ENCODE data around the gene NPAS3.

Gene NPAS3

GRCh38 chr14:33652566-33653307, 714.1 kb downstream of the NPAS3 start:
- DNase-seq: no peak

- DNase-seq: no peak
Measured at GRCh38 chr14:33653308-33653695, 714.6 kb downstream of the NPAS3 start.

GRCh38 chr14:33655421-33655820, 716.7 kb downstream of the NPAS3 start:
- DNase-seq: no peak

GRCh38 chr14:33657476-33657875, 718.8 kb downstream of the NPAS3 start:
- DNase-seq: no peak

DNA sequence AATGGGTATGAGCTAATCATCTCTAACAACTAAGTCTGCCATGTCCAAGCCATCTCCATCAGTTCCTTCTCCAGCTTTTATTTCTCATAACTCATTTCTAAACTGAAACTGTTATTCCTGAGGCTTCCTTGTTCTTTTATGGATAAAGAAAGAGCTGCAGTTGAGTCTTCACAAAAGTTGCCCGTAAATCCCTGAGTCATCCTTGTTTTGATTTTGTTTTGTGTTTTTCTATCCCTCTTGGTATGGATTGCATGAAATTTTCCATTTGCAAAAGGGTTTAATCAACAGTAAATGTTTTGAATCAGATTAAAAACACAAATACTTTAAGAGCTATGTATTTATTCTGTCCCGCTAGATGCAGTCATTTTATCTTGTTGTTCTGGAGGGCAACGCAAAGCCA, 721.6 kb downstream of the NPAS3 start:
- no peak for DNase-seq

DNA sequence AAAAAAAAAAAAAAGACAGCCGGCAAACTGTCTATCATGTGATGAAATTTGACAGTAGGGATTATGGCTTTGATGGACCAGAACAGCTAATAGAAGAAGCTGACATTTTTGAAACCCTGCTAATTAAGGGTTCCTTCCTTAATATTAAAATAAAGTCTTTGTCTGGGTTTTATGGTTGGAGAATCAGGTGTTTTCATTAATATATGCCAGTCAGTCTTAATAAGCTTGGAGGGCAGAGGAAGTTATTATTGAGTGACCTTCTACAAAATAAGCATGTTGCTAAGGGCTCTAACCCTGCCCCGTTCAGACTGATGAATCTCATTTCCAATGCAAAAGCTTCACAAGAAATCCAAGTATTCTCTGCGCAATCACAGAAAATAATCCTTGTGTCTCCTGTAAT, 722.4 kb downstream of the NPAS3 start:
- no peak for DNase-seq

GRCh38 chr14:33668066-33668465, 729.4 kb downstream of the NPAS3 start:
- DNase-seq: peak; percentile 67

GRCh38 chr14:33669111-33669510, 730.4 kb downstream of the NPAS3 start:
- DNase-seq: no peak

- DNase-seq: no peak
Measured at GRCh38 chr14:33670235-33670634, 731.6 kb downstream of the NPAS3 start.

DNA sequence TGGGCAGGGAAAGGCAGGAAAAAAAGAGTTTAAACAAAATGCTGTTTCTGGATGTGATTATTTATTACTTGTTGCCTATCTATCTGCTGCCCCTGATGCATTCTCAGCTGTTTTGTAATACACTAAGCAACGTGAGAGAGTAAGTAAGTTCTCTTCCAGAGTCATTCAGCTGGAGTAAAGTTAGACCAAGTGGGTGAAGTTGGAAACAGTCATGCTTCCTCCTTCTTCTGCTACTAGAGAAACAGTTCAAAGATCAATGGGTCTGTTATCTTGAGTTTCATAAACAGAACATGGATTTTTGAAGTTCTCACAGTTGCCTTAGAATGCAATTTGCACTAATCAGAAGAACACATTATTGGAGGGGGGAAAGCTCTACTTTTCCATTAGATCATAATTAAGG, 732.9 kb downstream of the NPAS3 start:
- no peak for DNase-seq

GRCh38 chr14:33674927-33675326, 736.2 kb downstream of the NPAS3 start:
- no peak for DNase-seq

DNA sequence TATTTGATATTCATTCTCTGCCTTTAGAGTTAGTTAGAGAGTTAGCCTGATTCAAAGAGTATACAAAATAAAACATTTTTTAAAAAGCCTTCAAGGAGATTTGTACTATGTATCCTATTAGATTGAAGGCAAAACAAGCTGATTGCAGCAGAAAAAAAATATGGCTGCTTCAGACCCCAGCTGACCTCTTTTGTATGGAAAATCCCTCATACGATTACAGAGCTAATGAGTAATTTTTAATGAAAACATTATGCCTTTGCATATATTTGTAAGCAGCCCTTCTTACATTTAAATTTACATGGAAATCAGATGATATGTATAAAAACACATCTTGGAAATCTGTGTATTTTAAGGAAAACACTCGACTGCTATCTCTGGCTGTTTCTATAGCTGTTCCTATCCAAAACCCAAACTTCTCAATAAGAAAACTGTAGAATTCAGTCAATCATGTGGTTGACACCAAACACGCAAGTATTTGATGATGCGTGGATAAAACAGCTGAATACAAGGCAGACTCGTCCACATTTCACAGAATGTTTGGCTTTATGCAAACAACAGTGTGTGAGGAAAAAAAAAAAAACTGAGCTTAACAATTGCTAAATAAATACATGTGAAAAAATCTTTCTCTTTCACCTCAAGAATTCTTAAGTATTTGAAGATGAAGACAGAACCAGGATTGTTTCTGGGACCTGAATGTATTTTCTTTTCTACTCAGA, 736.9 kb downstream of the NPAS3 start:
- peak; percentile 57 for DNase-seq

DNA sequence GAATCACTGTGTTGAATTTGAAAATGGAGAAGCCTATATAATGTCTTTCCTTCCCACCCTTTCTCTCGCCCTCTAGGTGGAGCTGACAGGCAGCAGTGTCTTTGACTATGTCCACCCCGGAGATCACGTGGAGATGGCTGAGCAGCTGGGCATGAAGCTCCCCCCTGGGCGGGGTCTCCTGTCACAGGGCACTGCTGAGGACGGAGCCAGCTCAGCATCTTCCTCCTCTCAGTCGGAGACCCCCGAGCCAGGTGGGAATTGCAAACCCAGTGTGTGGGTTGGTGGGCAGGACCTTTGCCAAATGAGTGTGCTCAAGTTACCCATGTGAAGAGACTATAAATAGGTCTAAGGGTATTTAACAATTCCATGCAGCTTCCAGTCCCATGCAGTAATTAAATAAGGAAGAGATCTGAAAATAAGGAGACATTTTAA, 737.5 kb downstream of the NPAS3 start:
- DNase-seq: peak; percentile 66

DNA sequence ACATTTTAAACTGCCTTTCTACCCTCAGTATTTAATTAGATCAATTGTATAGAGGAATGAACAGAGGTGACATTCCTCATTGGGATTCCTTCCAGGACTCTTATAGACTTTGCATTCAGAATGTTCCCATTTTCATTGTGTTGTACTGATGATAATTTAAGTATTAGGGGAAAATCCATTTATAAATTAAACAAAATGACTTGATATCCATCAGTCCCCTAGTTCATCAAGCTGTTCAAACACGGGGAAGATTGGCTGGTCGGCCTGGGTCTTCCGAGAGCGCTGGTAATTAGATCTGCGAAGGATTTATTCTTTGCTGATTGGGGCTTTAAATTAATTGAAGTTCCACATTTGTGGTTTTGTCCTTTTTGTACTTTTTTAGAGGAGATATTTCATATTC, 738.2 kb downstream of the NPAS3 start:
- no peak for DNase-seq

DNA sequence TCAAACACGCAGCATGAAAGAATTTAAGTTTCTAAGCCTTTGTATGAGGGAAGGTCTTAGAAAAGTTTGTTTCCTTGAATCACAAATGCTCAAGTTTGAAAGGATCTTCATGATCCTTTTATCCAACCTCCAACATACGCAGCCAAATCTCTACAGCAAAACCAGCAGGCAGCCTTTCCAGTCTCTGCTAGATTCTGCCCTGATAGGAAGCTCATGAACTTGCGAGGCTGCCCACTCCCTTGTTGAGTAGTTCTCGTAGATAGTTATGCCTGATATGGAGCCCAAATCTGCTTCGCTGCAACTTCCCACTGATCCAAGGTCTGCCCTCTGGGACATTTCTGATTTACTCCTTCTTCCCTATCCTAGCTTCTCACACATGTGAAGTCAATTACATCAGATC, 739.3 kb downstream of the NPAS3 start:
- DNase-seq: no peak

GRCh38 chr14:33679025-33679424, 740.3 kb downstream of the NPAS3 start:
- DNase-seq: no peak

DNA sequence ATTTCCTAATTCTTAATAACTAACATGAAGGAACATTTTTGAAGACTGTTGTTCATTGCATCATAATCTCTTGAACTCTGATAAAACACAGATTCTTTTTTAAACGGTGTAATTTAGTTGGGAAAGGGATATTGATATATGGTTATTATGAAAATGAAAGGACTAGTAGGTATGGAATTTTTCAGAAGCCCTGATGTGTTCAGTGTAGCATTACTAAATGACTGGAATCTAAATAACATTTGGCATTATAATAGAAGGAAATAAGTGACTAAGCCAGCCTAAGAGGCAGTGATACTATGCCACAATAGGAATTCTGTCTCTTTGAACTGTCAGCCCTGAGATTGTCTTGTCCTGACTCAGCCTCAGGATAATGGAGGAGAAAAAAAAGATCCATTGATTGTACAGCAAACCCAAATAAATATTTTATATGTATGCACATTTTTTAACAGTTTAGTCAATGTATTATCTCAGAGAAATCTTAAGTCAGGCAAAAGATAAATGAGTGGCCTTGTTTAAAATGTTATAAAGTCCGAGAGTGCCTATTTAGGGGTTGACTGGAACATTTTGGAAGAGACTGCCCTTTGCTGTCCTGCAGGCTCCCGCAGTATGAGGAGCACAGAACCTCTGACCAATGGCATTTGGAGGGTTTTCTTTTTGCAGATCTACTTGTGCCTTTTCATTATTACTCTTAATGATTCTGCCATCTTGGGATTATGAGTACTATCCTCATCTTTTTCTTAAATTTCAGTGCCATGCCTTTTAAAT, 741.0 kb downstream of the NPAS3 start:
- DNase-seq: peak; percentile 88

GRCh38 chr14:33680873-33681272, 742.2 kb downstream of the NPAS3 start:
- DNase-seq: no peak

GRCh38 chr14:33682760-33683159, 744.1 kb downstream of the NPAS3 start:
- DNase-seq: peak; percentile 79

- no peak for DNase-seq
Measured at GRCh38 chr14:33685026-33685425, 746.3 kb downstream of the NPAS3 start.

DNA sequence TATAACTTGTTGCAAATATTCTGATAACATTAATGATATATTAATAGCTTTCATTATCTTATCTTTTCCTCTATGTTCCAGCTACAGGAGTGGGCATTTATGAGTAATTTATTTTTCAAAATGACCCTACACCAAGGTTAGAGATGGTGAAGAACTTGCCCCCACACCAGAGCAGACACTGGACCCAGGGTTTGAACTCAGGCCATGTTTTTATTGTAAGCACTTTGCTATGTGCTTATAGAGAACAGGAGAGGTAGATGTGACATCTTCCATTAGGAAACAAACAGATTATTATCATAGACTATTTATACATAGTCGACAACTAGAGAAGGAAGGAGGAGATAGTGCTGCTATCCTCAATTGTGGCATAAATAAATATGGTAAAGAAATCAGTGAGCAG, 747.0 kb downstream of the NPAS3 start:
- DNase-seq: no peak

- peak; percentile 90 for DNase-seq
Measured at GRCh38 chr14:33686218-33686617, 747.5 kb downstream of the NPAS3 start.

GRCh38 chr14:33686856-33687255, 748.2 kb downstream of the NPAS3 start:
- DNase-seq: no peak

- DNase-seq: no peak
Measured at GRCh38 chr14:33689680-33690079, 751.0 kb downstream of the NPAS3 start.

Data from fibroblast of skin of back (primary cell).